ENCODE measurements around the gene ERICH6.

DNA sequence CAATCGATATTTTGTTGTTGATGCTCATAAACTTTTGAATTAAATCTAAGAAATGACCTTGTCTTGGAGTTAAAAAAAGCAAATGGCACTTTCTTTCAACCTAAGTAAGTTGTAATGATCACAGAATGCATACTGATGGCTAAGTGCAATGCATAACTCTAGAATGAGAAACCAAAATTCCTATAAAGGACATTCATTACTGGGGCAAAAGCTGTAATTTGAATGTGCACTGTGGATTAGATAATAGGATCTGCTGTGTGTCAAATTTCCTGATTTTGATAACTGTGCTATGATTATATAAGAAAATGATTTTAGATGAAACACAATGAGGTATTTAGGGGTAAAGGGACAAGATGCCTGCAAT lies 44.9 kb upstream of the ERICH6 start:
- TF ChIP-seq, protein P1, sequence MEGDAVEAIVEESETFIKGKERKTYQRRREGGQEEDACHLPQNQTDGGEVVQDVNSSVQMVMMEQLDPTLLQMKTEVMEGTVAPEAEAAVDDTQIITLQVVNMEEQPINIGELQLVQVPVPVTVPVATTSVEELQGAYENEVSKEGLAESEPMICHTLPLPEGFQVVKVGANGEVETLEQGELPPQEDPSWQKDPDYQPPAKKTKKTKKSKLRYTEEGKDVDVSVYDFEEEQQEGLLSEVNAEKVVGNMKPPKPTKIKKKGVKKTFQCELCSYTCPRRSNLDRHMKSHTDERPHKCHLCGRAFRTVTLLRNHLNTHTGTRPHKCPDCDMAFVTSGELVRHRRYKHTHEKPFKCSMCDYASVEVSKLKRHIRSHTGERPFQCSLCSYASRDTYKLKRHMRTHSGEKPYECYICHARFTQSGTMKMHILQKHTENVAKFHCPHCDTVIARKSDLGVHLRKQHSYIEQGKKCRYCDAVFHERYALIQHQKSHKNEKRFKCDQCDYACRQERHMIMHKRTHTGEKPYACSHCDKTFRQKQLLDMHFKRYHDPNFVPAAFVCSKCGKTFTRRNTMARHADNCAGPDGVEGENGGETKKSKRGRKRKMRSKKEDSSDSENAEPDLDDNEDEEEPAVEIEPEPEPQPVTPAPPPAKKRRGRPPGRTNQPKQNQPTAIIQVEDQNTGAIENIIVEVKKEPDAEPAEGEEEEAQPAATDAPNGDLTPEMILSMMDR (IDR thresholded peaks at IDR 0.05): no peak
- no peak for TF ChIP-seq POLR2AphosphoS5 (IDR thresholded peaks at IDR 0.05)

Data from breast epithelium (tissue), 3 donors.